GM12873 (cell line): ENCODE data around the gene FAM221B.

Experiments used
- CTCF ChIP-seq: IDR thresholded peaks from 2 replicates; pipeline ENCODE4 v1.5.1; 2012; ENCODE audit warnings: low read depth, mild to moderate bottlenecking, moderate library complexity, low read length, control low read depth; ENCODE audit not compliant: insufficient read depth; ENCODE audit errors: missing control alignments

The FAM221B gene

GRCh38 chr9:35814841-35815543 is 13.5 kb downstream of the FAM221B start, which contains the start of gene HINT2:
HINT2 (minus strand) TSS chr9:35815042; CDS start chr9:35814979, 63 bp downstream.
- no peak for TF ChIP-seq CTCF

GRCh38 chr9:35814106-35814840 is 14.3 kb downstream of the FAM221B start:
- peak; percentile 49 for TF ChIP-seq CTCF

GRCh38 chr9:35813434-35814105 is 15.0 kb downstream of the FAM221B start:
- TF ChIP-seq CTCF: peak; percentile 45

- TF ChIP-seq CTCF: no peak
Measured at GRCh38 chr9:35812025-35812602, 16.4 kb downstream of the FAM221B start, which contains the start of gene SPAG8. SPAG8 (minus strand) TSS chr9:35812262; CDS start chr9:35812147, 115 bp downstream.

GRCh38 chr9:35811381-35812024 is 17.0 kb downstream of the FAM221B start:
- TF ChIP-seq CTCF: no peak

GRCh38 chr9:35810122-35810521 is 18.4 kb downstream of the FAM221B start:
- TF ChIP-seq CTCF: no peak

GRCh38 chr9:35808433-35808832 is 20.1 kb downstream of the FAM221B start:
- TF ChIP-seq CTCF: no peak
